Cardiac muscle cell (in vitro differentiated cells and primary cell): ENCODE results near the gene LHX2. TPM values are rescaled to one million over a fixed set of nuclear protein-coding genes. Genes with fewer than 3 reads are reported as not detected.

ENCODE experiments used
- DNase-seq, 2 donors: peaks; one replicate each; pipeline versions ENCODE4 v3.0.0 to v3.0.0-alpha.2; 2010 to 2017; ENCODE audit warnings: low read depth in 1 of 2, low spot score in 1 of 2
- H3K27ac ChIP-seq: fragments of 200-600 bp; sonication (generic); 2 replicates; pipeline ENCODE4 v1.5.1; 2016
- H3K27me3 ChIP-seq: fragments of 200-600 bp; sonication (generic); 2 replicates; pipeline ENCODE4 v1.6.0; 2016; ENCODE audit warnings: control low read depth
- H3K36me3 ChIP-seq: fragments of 200-600 bp; sonication (generic); 2 replicates; pipeline ENCODE4 v1.5.1; 2016; ENCODE audit warnings: control low read depth
- H3K4me1 ChIP-seq: fragments of 200-600 bp; sonication (generic); 2 replicates; pipeline ENCODE4 v1.8.1; 2017; ENCODE audit warnings: low read depth, mild to moderate bottlenecking, mixed run types
- H3K4me3 ChIP-seq: fragments of 200-600 bp; sonication (generic); 2 replicates; pipeline ENCODE4 v1.5.1; 2016; ENCODE audit warnings: mild to moderate bottlenecking
- H3K9me3 ChIP-seq: fragments of 200-600 bp; sonication (generic); 2 replicates; pipeline ENCODE4 v1.5.1; 2017; ENCODE audit warnings: low read depth, mild to moderate bottlenecking, control low read depth
- polyA plus RNA-seq: library from polyadenylated mRNA; unstranded; fragments of >200 nt; fragmentation: Nextera tagmentation; extraction: Ambion mirVana; gene quantifications from 2 replicates; pipeline ENCODE4 v1.2.1, GENCODE V29; 2016
- total RNA-seq: library from RNA; depleted of rRNA; stranded (reverse); fragments of >200 nt; gene quantifications from 2 replicates; pipeline ENCODE4 v1.2.3, GENCODE V29; 2016
- TF ChIP-seq, protein P1 (sequence below): IDR thresholded peaks from 2 replicates; pipeline ENCODE4 v1.5.1; 2012; ENCODE audit warnings: low read depth, mild to moderate bottlenecking, low read length

Gene LHX2
- total and polyA plus RNA-seq, 2 experiments from 2014 or later, result 0.60 to 1.3 TPM

DNA sequence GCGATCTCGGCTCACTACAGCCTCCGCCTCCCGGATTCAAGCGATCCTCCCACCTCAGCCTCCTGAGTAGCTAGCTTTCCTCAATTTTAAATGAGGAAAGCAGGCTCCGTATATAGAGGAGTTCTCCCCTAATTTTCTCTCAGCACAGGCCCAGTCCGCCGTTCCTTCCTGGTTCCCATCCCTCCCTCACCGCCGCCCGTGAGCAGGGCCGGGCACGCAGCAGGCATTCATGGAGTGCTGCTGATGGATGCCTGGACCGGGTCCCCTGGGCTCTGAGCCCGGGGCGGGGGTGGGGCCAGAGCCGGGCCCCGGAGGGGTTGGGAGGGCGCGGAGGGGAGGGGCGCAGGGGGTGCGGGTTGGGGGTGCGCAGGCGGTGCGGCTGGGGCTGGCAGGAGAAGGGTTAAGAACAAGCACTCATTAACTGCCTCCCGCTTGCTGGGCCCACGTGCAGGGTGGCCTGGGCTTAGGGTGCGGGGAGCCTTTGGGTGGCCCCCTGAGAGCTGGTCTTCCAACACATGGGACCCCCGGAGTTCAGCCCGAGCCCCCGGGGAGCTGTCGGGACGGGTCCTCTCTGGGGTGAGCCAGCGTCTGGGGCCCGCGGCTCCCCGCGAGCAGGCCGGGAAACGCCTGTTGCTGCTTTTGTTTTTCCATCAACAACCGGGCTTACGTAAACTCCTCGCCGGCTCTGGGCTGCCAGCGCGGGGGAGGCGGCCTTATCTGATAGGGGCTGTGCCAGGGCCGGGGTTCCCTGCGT lies 33.7 kb downstream of the LHX2 start:
- H3K36me3 ChIP-seq, result no peaks in the 10 kb centered on the region
- TF ChIP-seq, protein P1, sequence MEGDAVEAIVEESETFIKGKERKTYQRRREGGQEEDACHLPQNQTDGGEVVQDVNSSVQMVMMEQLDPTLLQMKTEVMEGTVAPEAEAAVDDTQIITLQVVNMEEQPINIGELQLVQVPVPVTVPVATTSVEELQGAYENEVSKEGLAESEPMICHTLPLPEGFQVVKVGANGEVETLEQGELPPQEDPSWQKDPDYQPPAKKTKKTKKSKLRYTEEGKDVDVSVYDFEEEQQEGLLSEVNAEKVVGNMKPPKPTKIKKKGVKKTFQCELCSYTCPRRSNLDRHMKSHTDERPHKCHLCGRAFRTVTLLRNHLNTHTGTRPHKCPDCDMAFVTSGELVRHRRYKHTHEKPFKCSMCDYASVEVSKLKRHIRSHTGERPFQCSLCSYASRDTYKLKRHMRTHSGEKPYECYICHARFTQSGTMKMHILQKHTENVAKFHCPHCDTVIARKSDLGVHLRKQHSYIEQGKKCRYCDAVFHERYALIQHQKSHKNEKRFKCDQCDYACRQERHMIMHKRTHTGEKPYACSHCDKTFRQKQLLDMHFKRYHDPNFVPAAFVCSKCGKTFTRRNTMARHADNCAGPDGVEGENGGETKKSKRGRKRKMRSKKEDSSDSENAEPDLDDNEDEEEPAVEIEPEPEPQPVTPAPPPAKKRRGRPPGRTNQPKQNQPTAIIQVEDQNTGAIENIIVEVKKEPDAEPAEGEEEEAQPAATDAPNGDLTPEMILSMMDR, result no peak
- peaks cover 68% of the 10 kb centered on the region for H3K27me3 ChIP-seq
- peaks cover 4% of the 10 kb centered on the region for H3K4me1 ChIP-seq
- DNase-seq, result peak in 1 of 2 donors; percentile 78
- H3K4me3 ChIP-seq, result peak overlapping the region; percentile 20
- no peaks in the 10 kb centered on the region for H3K9me3 ChIP-seq
- no peak overlapping the region for H3K27ac ChIP-seq

DNA sequence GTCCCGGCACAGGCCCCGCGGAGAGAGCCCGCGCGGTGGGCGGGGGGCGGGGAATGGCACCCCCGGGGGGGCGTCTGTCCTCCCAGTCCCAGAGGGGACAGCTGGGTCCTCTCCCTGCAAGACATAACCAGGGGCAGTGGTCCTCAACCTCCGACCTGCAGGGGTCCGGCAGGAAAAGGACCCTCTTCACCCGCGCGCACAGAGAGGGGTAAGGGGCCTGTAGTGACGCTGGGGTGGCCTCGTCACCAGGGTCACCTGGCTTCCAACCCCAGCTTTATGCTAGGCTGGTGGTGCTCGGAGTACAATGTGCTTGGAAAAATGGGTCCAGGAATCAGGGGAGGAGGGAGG lies 34.2 kb downstream of the LHX2 start:
- Histone ChIP-seq H3K27me3 (peaks cover 62% of the 10 kb centered on the region), H3K9me3 (no peaks in the 10 kb centered on the region), H3K4me3 (peak overlapping the region; percentile 20), H3K4me1 (peaks cover 4% of the 10 kb centered on the region), H3K36me3 (no peaks in the 10 kb centered on the region), H3K27ac (no peak overlapping the region)
- no peak for DNase-seq
- TF ChIP-seq, protein P1, result no peak

DNA sequence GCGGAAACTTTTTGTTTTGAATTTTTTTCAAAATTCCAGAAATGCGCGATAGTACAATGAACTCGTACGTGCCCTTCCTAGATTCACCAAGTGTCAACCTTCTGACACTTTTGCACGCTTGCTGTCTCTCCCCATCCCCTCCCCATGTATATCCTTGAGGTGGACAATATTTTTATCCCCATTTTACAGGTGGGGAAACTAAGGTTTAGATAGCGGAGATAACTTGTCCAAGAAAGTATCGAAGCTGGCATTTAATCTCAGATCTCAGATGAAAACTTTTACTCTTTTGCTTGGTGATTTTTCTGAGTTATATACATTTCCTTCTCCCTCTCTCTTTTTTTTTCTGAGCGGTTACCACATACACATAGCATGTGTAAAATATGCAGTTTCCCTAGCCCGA lies 34.6 kb downstream of the LHX2 start:
- no peak for DNase-seq
- Histone ChIP-seq H3K9me3 (no peaks in the 10 kb centered on the region), H3K4me3 (no peak overlapping the region), H3K36me3 (no peaks in the 10 kb centered on the region), H3K27me3 (peaks cover 58% of the 10 kb centered on the region), H3K4me1 (peaks cover 4% of the 10 kb centered on the region), H3K27ac (no peak overlapping the region)
- TF ChIP-seq, protein P1, result no peak

DNA sequence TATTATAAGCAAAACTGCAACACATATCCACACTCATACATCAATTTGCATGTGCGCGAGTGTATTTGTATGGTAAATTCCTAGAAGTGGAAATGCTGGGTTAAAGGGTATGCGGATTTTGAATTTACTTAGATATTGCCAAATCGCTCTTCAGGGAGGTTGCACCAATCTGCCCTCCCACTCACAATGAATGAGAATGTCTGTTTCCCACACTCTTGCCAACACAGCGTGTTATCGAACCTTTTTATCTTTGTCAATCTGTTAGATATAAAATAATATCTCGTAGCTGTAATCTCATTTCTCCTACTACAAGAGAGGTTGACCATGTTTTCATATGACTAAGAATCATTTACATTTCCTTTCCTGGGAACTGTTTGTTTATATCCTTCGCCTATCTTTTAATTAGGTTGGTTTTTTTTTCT lies 35.7 kb downstream of the LHX2 start:
- H3K36me3 ChIP-seq, result no peaks in the 10 kb centered on the region
- TF ChIP-seq, protein P1, result no peak
- peaks cover 48% of the 10 kb centered on the region for H3K27me3 ChIP-seq

DNA sequence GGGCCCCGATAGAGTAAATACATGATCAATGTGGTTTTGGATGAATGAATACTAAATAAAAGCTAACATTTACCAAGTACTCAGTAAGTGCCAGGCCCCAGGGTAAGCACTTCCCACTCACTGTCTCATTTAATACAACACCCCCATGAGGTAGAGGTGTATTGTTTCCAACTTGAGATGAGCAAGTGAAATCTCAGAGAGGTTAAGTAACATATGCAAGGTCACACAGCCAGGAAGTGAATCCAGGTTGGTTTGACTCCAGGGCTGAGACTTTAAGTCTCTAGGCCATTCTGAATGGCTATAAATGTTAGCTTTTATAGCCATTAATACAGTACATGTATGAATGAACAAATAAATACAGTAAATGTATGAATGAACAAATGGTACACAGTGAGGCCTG lies 39.4 kb downstream of the LHX2 start:
- no peaks in the 10 kb centered on the region for H3K9me3 ChIP-seq
- H3K4me3 ChIP-seq, result no peak overlapping the region
- H3K36me3 ChIP-seq, result no peaks in the 10 kb centered on the region
- H3K27ac ChIP-seq, result no peak overlapping the region
- peaks cover 15% of the 10 kb centered on the region for H3K27me3 ChIP-seq
- DNase-seq, result no peak
- TF ChIP-seq, protein P1, result no peak
- H3K4me1 ChIP-seq, result no peaks in the 10 kb centered on the region

More for the DNA sequence above, 35.7 kb downstream of the LHX2 start:
- Histone ChIP-seq H3K4me1 (peaks cover 4% of the 10 kb centered on the region), H3K9me3 (no peaks in the 10 kb centered on the region), H3K4me3 (no peak overlapping the region), H3K27ac (no peak overlapping the region)
- peak in 1 of 2 donors; percentile 45 for DNase-seq
